WTC11 (cell line): Measurements from ENCODE around the gene HMMR. TPM values are rescaled to one million over a fixed set of nuclear protein-coding genes. Genes with fewer than 3 reads are reported as not detected.
A peak's percentile ranks its signal among the peaks of the same experiment; 100 is the strongest.
"Not testable (repeated sequence)": the region's sequence is repeated elsewhere in the genome, so short reads cannot be mapped to it uniquely, and the experiment has no call there.

Experiments
- ATAC-seq: fragments of 200-7000 bp; cut with Tn5 transposase; 2 replicates; pipeline ENCODE4 v1.10.0; 2021; ENCODE audit warnings: mild to moderate bottlenecking, moderate library complexity
- CTCF ChIA-PET: fragments of 300-600 bp; sonication (Branson Sonifier 250); formaldehyde crosslinking; loops from one replicate; lab custom pipeline; 2021; ENCODE audit warnings: antibody characterized with exemption; lab: Charles Lee
- POLR2A ChIA-PET: fragments of 350-600 bp; sonication (Branson Sonifier 250); formaldehyde crosslinking; loops from one replicate; lab custom pipeline; 2021; ENCODE audit warnings: antibody characterized with exemption; lab: Charles Lee
- DNase-seq: peaks from one replicate; pipeline ENCODE4 v3.0.0; 2021; ENCODE audit warnings: low spot score
- H3K27ac Mint-ChIP-seq: 2 replicates; pipeline ENCODE4 v1.8.0; 2021; ENCODE audit warnings: mixed read lengths
- H3K27me3 Mint-ChIP-seq: 2 replicates; pipeline ENCODE4 v1.8.0; 2021; ENCODE audit warnings: low read depth, mild to moderate bottlenecking, moderate library complexity, mixed read lengths
- H3K36me3 Mint-ChIP-seq: 2 replicates; pipeline ENCODE4 v1.8.0; 2021; ENCODE audit warnings: mixed read lengths
- H3K4me1 Mint-ChIP-seq: 2 replicates; pipeline ENCODE4 v1.8.0; 2022; ENCODE audit warnings: mixed read lengths
- H3K4me3 Mint-ChIP-seq: 2 replicates; pipeline ENCODE4 v1.8.0; 2021; ENCODE audit warnings: mild to moderate bottlenecking, moderate library complexity, mixed read lengths
- H3K9me3 Mint-ChIP-seq: 2 replicates; pipeline ENCODE4 v1.8.0; 2021; ENCODE audit warnings: mixed read lengths
- ATF2 ChIP-seq: sonication (generic); formaldehyde crosslinking; IDR thresholded peaks from 2 replicates; pipeline ENCODE4 v1.8.1; 2022; ENCODE audit warnings: low read depth, missing genetic modification reagents, borderline replicate concordance
- GRHL2 ChIP-seq: fragments of 250-450 bp; sonication (Bioruptor Pico); IDR thresholded peaks from 2 replicates; pipeline ENCODE4 v1.8.0; 2022; ENCODE audit warnings: mild to moderate bottlenecking, moderate library complexity; ENCODE audit not compliant: insufficient replicate concordance, severe bottlenecking
- GTF2I ChIP-seq: fragments of 250-450 bp; sonication (Bioruptor Pico); conservative IDR thresholded peaks from 2 replicates; pipeline ENCODE4 v1.4.0; 2021; ENCODE audit warnings: mild to moderate bottlenecking
- HMGA2 ChIP-seq: fragments of 250-450 bp; sonication (Bioruptor Pico); IDR thresholded peaks from 2 replicates; pipeline ENCODE4 v1.4.0; 2021; ENCODE audit warnings: mild to moderate bottlenecking, moderate library complexity
- MAX ChIP-seq: sonication (generic); formaldehyde crosslinking; IDR thresholded peaks from 2 replicates; pipeline ENCODE4 v1.8.0; 2022; ENCODE audit warnings: mild to moderate bottlenecking, missing genetic modification reagents
- NFYB ChIP-seq: sonication (generic); formaldehyde crosslinking; conservative IDR thresholded peaks from 2 replicates; pipeline ENCODE4 v1.8.0; 2022; ENCODE audit warnings: low read depth, missing genetic modification reagents
- RELA ChIP-seq: sonication (generic); formaldehyde crosslinking; IDR thresholded peaks from 2 replicates; pipeline ENCODE4 v1.8.1; 2022; ENCODE audit warnings: missing genetic modification reagents, mild to moderate bottlenecking, borderline replicate concordance
- RORB ChIP-seq: fragments of 250-450 bp; sonication (Bioruptor Pico); IDR thresholded peaks from 2 replicates; pipeline ENCODE4 v1.9.0; 2021; ENCODE audit warnings: mild to moderate bottlenecking
- SMAD4 ChIP-seq: sonication (generic); formaldehyde crosslinking; IDR thresholded peaks from 2 replicates; pipeline ENCODE4 v1.8.0; 2022; ENCODE audit warnings: mild to moderate bottlenecking, missing genetic modification reagents
- TCF7 ChIP-seq: sonication (generic); formaldehyde crosslinking; IDR thresholded peaks from 2 replicates; pipeline ENCODE4 v1.8.0; 2022; ENCODE audit warnings: mild to moderate bottlenecking, low read depth, missing genetic modification reagents, moderate library complexity
- ZBTB43 ChIP-seq: sonication (generic); formaldehyde crosslinking; IDR thresholded peaks from 2 replicates; pipeline ENCODE4 v1.8.1; 2023; ENCODE audit warnings: mild to moderate bottlenecking, missing genetic modification reagents
- ZNF232 ChIP-seq: sonication (generic); formaldehyde crosslinking; IDR thresholded peaks from 2 replicates; pipeline ENCODE4 v1.8.0; 2022; ENCODE audit warnings: mild to moderate bottlenecking, missing genetic modification reagents
- ZNF263 ChIP-seq: sonication (generic); formaldehyde crosslinking; IDR thresholded peaks from 2 replicates; pipeline ENCODE4 v1.8.1; 2022; ENCODE audit warnings: low read depth, mild to moderate bottlenecking, moderate library complexity, missing genetic modification reagents
- ZNF512 ChIP-seq: sonication (generic); formaldehyde crosslinking; IDR thresholded peaks from 2 replicates; pipeline ENCODE4 v1.8.1; 2022; ENCODE audit warnings: missing genetic modification reagents, borderline replicate concordance
- total RNA-seq: library from RNA; stranded (reverse); gene quantifications from 3 replicates; pipeline ENCODE4 v1.2.3, GENCODE V29; 2021
- TF ChIP-seq, protein P1 (sequence below): sonication (generic); formaldehyde crosslinking; IDR thresholded peaks from 2 replicates; pipeline ENCODE4 v1.8.0; 2022; ENCODE audit warnings: mild to moderate bottlenecking, missing genetic modification reagents
- TF ChIP-seq, protein P2 (sequence below): sonication (generic); formaldehyde crosslinking; IDR thresholded peaks from 2 replicates; pipeline ENCODE4 v1.8.0; 2023; ENCODE audit warnings: missing genetic modification reagents
- TF ChIP-seq, protein P3 (sequence below): sonication (generic); formaldehyde crosslinking; IDR thresholded peaks from 2 replicates; pipeline ENCODE4 v1.8.1; 2022; ENCODE audit warnings: mild to moderate bottlenecking, missing genetic modification reagents, moderate library complexity, borderline replicate concordance

Gene HMMR
- total RNA-seq, 1 experiment from 2014 or later, result 78.5 TPM

DNA sequence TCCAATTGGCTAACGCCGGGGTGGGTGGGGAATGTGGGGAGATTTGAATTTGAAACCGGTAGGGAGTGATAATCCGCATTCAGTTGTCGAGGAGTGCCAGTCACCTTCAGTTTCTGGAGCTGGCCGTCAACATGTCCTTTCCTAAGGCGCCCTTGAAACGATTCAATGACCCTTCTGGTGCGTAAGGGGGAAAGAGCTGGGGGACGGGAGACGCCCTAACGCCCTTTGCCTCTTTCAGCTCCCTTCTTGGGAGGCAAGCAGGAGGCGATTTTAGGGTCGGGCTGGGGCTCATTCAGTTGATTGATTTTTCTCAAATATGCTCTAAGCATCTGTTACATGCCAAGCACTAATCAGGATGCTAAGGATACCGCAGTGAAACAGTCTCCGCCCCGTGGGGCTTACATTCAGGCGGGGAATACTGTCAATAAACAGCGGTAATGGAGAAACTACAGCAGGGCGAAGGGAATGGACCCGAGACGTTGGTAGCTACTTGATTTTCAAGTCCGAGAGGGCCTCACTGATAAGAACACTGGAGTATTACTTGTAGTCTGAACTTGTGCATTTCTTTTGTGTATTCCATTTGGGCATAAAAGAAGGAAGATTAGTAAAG lies at the start of gene HMMR (continued):
- no peak for TF ChIP-seq ZNF263 (CRISPR knock-in tag)
- no peak for TF ChIP-seq SMAD4 (CRISPR knock-in tag)
- peak; percentile 40; the same call in 1 of the 2 replicates for TF ChIP-seq ZBTB43 (CRISPR knock-in tag)
- TF ChIP-seq ZNF512 (CRISPR knock-in tag), result no peak
- TF ChIP-seq, protein P1, sequence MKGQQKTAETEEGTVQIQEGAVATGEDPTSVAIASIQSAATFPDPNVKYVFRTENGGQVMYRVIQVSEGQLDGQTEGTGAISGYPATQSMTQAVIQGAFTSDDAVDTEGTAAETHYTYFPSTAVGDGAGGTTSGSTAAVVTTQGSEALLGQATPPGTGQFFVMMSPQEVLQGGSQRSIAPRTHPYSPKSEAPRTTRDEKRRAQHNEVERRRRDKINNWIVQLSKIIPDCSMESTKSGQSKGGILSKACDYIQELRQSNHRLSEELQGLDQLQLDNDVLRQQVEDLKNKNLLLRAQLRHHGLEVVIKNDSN, result no peak
- TF ChIP-seq, protein P2, sequence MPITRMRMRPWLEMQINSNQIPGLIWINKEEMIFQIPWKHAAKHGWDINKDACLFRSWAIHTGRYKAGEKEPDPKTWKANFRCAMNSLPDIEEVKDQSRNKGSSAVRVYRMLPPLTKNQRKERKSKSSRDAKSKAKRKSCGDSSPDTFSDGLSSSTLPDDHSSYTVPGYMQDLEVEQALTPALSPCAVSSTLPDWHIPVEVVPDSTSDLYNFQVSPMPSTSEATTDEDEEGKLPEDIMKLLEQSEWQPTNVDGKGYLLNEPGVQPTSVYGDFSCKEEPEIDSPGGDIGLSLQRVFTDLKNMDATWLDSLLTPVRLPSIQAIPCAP (CRISPR knock-in tag), result no peak
- TF ChIP-seq HMGA2 (CRISPR knock-in tag), result no peak
- TF ChIP-seq, all 79 proteins: peak for 10

GRCh38 chr5:163415673-163416072 lies 44.8 kb upstream of the HMMR start:
- H3K27ac Mint-ChIP-seq, CTCF ChIA-PET, H3K36me3 Mint-ChIP-seq, H3K27me3 Mint-ChIP-seq, H3K9me3 Mint-ChIP-seq, POLR2A ChIA-PET: not testable (repeated sequence)
- peak; percentile 56 for DNase-seq
- H3K4me3 Mint-ChIP-seq, result peak overlapping the region; percentile 61
- peaks cover 36% of the 10 kb centered on the region for H3K4me1 Mint-ChIP-seq
- peak; percentile 96 for ATAC-seq

DNA sequence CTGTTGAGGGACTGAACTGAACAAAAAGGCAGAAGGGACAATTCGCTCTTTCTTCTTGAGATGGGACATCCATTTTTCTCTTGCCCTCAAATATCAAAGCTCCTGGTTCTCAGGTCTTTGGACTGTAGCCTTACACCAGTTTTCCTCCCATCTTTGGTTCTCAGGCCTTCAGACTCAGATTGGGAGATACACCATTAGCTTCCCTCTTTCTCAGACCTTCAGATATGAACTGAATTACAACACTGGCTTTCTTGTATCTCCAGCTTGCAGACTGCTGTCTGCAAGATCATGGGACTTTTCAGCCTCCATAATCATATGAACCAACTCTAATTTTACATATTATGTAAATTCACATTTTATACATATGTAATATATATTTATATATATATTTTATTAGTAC lies 35.6 kb upstream of the HMMR start:
- Mint-ChIP-seq H3K9me3 (peaks cover 10% of the 10 kb centered on the region), H3K27ac (no peak overlapping the region), H3K36me3 (peaks cover 6% of the 10 kb centered on the region), H3K27me3 (no peaks in the 10 kb centered on the region), H3K4me1 (peaks cover under 1% of the 10 kb centered on the region; the same call in 1 of the 2 replicates), H3K4me3 (no peak overlapping the region)
- POLR2A ChIA-PET, result no interaction called here
- TF ChIP-seq TCF7 (CRISPR knock-in tag) (no peak), RORB (CRISPR knock-in tag) (no peak), ZNF232 (CRISPR knock-in tag) (no peak), MAX (CRISPR knock-in tag) (no peak), GTF2I (no peak), ATF2 (CRISPR knock-in tag) (no peak), NFYB (CRISPR knock-in tag) (no peak), GRHL2 (CRISPR knock-in tag) (no peak), RELA (CRISPR knock-in tag) (no peak)
- TF ChIP-seq, protein P1, result no peak
- TF ChIP-seq, protein P3, sequence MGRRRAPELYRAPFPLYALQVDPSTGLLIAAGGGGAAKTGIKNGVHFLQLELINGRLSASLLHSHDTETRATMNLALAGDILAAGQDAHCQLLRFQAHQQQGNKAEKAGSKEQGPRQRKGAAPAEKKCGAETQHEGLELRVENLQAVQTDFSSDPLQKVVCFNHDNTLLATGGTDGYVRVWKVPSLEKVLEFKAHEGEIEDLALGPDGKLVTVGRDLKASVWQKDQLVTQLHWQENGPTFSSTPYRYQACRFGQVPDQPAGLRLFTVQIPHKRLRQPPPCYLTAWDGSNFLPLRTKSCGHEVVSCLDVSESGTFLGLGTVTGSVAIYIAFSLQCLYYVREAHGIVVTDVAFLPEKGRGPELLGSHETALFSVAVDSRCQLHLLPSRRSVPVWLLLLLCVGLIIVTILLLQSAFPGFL (CRISPR knock-in tag), result no peak
- no peak for ATAC-seq
- CTCF ChIA-PET, result no interaction called here
- DNase-seq, result no peak

- H3K4me3 Mint-ChIP-seq, ATAC-seq, H3K27ac Mint-ChIP-seq, H3K4me1 Mint-ChIP-seq, POLR2A ChIA-PET, H3K36me3 Mint-ChIP-seq, H3K9me3 Mint-ChIP-seq, DNase-seq, H3K27me3 Mint-ChIP-seq, CTCF ChIA-PET: not testable (repeated sequence)
These were observed 34.3 kb upstream of the HMMR start for GRCh38 chr5:163426128-163426527.
